Thyroid gland (tissue), 4 donors: ENCODE measurements around the gene ARFGEF2. TPM values are rescaled to one million over a fixed set of nuclear protein-coding genes. Genes with fewer than 3 reads are reported as not detected.

Experiments used
- DNase-seq, 2 donors: peaks; one replicate each; pipeline ENCODE4 v3.0.0-alpha.2; 2019
- H3K27ac ChIP-seq, 3 donors: fragments of 200-600 bp; sonication (generic); 1 replicate in 2 of 3; 2 replicates in 1 of 3; pipeline ENCODE4 v1.5.1; 2016 to 2019; ENCODE audit warnings: mild to moderate bottlenecking in 1 of 3, moderate library complexity in 1 of 3
- H3K27me3 ChIP-seq: fragments of 200-600 bp; sonication (generic); one replicate; pipeline ENCODE4 v1.5.1; 2019
- H3K36me3 ChIP-seq, 2 donors: fragments of 200-600 bp; sonication (generic); one replicate each; pipeline ENCODE4 v1.5.1; 2016 to 2019
- H3K4me1 ChIP-seq, 2 donors: fragments of 200-600 bp; sonication (generic); one replicate each; pipeline ENCODE4 v1.5.1; 2017 to 2019
- H3K4me3 ChIP-seq, 3 donors: fragments of 200-600 bp; sonication (generic); replicated peaks in 1 of 3; 1 replicate in 2 of 3; 2 replicates in 1 of 3; pipeline ENCODE4 v1.5.1; 2016; ENCODE audit warnings: mild to moderate bottlenecking in 1 of 3
- H3K9me3 ChIP-seq: fragments of 200-600 bp; sonication (generic); one replicate; pipeline ENCODE4 v1.5.1; 2017
- CTCF ChIP-seq, 6 experiments: fragments of 200-600 bp in 3 of 6; fragments of 450-650 bp in 3 of 6; sonication (generic) in 3 of 6; IDR thresholded peaks; one replicate each; pipeline ENCODE4 v1.5.1; 2016 to 2019; ENCODE audit warnings: antibody characterized with exemption in 6 of 6, mild to moderate bottlenecking in 2 of 6, inconsistent platforms in 1 of 6, moderate library complexity in 1 of 6
- POLR2A ChIP-seq, 2 donors: fragments of 450-650 bp; IDR thresholded peaks; one replicate each; pipeline ENCODE4 v1.6.1; 2017; ENCODE audit warnings: antibody characterized with exemption in 2 of 2, mild to moderate bottlenecking in 2 of 2, moderate library complexity in 1 of 2
- WGBS, 2 donors: methylation state at CpG; one replicate each; pipeline ENCODE4 v1.1.5; 2017; 5-methylcytosine and 5-hydroxymethylcytosine counted together
- intact Hi-C: fragments of 100-400 bp; cut with DNase I; formaldehyde crosslinking; loops from one replicate; pipeline ENCODE4 v1.15.1; 2023
- total RNA-seq, 4 donors: library from RNA; depleted of rRNA; stranded (reverse); fragments of >200 nt; gene quantifications; one replicate each; pipeline ENCODE4 v1.2.3, GENCODE V29; 2016

ARFGEF2 gene
- total RNA-seq, 4 donors from 2014 or later: 92.3 to 131 (median 101) TPM

GRCh38 chr20:48905297-48905647 lies 16.2 kb upstream of the ARFGEF2 start:
- peaks cover 0 to 4% of the 10 kb centered on the region in 2 donors for H3K4me1 ChIP-seq
- H3K4me3 ChIP-seq: no peak overlapping the region
- H3K9me3 ChIP-seq: no peaks in the 10 kb centered on the region
- no peaks in the 10 kb centered on the region for H3K27me3 ChIP-seq
- TF ChIP-seq CTCF (IDR thresholded peaks at IDR 0.05) (no peak), POLR2A (IDR thresholded peaks at IDR 0.05) (no peak)
- H3K27ac ChIP-seq: no peak overlapping the region
- H3K36me3 ChIP-seq: no peaks in the 10 kb centered on the region
- WGBS, 2 donors: 65 to 66% methylated on average over 5 of the region's 5 CpGs
- DNase-seq: no peak
- intact Hi-C loops: loop anchor here (2.0 kb wide), 1 partner anchor 248 kb away; no protein-coding TSS in a partner anchor

GRCh38 chr20:48906221-48906877 lies 15.2 kb upstream of the ARFGEF2 start:
- Histone ChIP-seq H3K4me1 (peaks cover 0 to 4% of the 10 kb centered on the region in 2 donors), H3K27me3 (no peaks in the 10 kb centered on the region), H3K36me3 (no peaks in the 10 kb centered on the region), H3K27ac (no peak overlapping the region), H3K4me3 (no peak overlapping the region), H3K9me3 (no peaks in the 10 kb centered on the region)
- intact Hi-C loops: no loop called here
- DNase-seq: no peak
- WGBS, 2 donors: 59 to 65% methylated on average over 7 of the region's 7 CpGs
- TF ChIP-seq CTCF (IDR thresholded peaks at IDR 0.05): no peak
- no peak for TF ChIP-seq POLR2A (IDR thresholded peaks at IDR 0.05)

- intact Hi-C loops: no loop called here
- no peak overlapping the region for H3K27ac ChIP-seq
- DNase-seq: no peak
- peaks cover 0 to 4% of the 10 kb centered on the region in 2 donors for H3K4me1 ChIP-seq
- H3K9me3 ChIP-seq: no peaks in the 10 kb centered on the region
- no peak overlapping the region for H3K4me3 ChIP-seq
- no peaks in the 10 kb centered on the region for H3K36me3 ChIP-seq
- TF ChIP-seq CTCF (IDR thresholded peaks at IDR 0.05) (no peak), POLR2A (IDR thresholded peaks at IDR 0.05) (no peak)
- 86 to 91% methylated on average over 2 of the region's 2 CpGs for WGBS, 2 donors
- no peaks in the 10 kb centered on the region for H3K27me3 ChIP-seq
These were observed 12.7 kb upstream of the ARFGEF2 start for GRCh38 chr20:48908656-48909319.

- DNase-seq: no peak
- intact Hi-C loops: no loop called here
- H3K36me3 ChIP-seq: no peaks in the 10 kb centered on the region
- no peak for TF ChIP-seq CTCF (IDR thresholded peaks at IDR 0.05)
- no peak for TF ChIP-seq POLR2A (IDR thresholded peaks at IDR 0.05)
- H3K4me3 ChIP-seq: no peak overlapping the region
- H3K9me3 ChIP-seq: no peaks in the 10 kb centered on the region
- H3K27ac ChIP-seq: no peak overlapping the region
- 84 to 94% methylated on average over 2 of the region's 2 CpGs for WGBS, 2 donors
- H3K27me3 ChIP-seq: no peaks in the 10 kb centered on the region
- H3K4me1 ChIP-seq: no peaks in the 10 kb centered on the region
These were observed 11.6 kb upstream of the ARFGEF2 start for GRCh38 chr20:48909910-48910309.

GRCh38 chr20:48910347-48910781 lies 11.1 kb upstream of the ARFGEF2 start:
- DNase-seq: no peak
- Histone ChIP-seq H3K27me3 (no peaks in the 10 kb centered on the region), H3K36me3 (no peaks in the 10 kb centered on the region), H3K4me1 (no peaks in the 10 kb centered on the region), H3K4me3 (no peak overlapping the region), H3K27ac (no peak overlapping the region), H3K9me3 (no peaks in the 10 kb centered on the region)
- no peak for TF ChIP-seq CTCF (IDR thresholded peaks at IDR 0.05)
- TF ChIP-seq POLR2A (IDR thresholded peaks at IDR 0.05): no peak
- intact Hi-C loops: no loop called here
- WGBS, 2 donors: 66 to 69% methylated on average over 7 of the region's 7 CpGs
